Hematopoietic multipotent progenitor cell treated with erythropoietin and hydrocortisone succinate and interleukin-3 and kit ligand, for 15 days (in vitro differentiated cells): ENCODE results near the gene SETD7.
"Not testable (repeated sequence)": the region's sequence is repeated elsewhere in the genome, so short reads cannot be mapped to it uniquely, and the experiment has no call there.

Source experiments
- DNase-seq: peaks from one replicate; pipeline ENCODE4 v3.0.0-alpha.2; 2015; ENCODE audit warnings: low spot score

SETD7 gene

GRCh38 chr4:139509727-139510410 is 46.1 kb downstream of the SETD7 start:
- no peak for DNase-seq

GRCh38 chr4:139508581-139509237 is 47.3 kb downstream of the SETD7 start:
- DNase-seq: no peak

GRCh38 chr4:139506774-139507173 is 49.2 kb downstream of the SETD7 start:
- no peak for DNase-seq

GRCh38 chr4:139503622-139504166 is 52.3 kb downstream of the SETD7 start:
- DNase-seq: no peak

GRCh38 chr4:139501927-139502899 is 53.8 kb downstream of the SETD7 start:
- no peak for DNase-seq

GRCh38 chr4:139501527-139501926 is 54.5 kb downstream of the SETD7 start:
- no peak for DNase-seq

- DNase-seq: no peak
Measured at GRCh38 chr4:139501117-139501516, 54.9 kb downstream of the SETD7 start.

GRCh38 chr4:139499186-139499585 is 56.8 kb downstream of the SETD7 start:
- DNase-seq: no peak

GRCh38 chr4:139493176-139493575 is 62.8 kb downstream of the SETD7 start:
- DNase-seq: no peak

GRCh38 chr4:139492429-139492828 is 63.6 kb downstream of the SETD7 start:
- DNase-seq: no peak

- no peak for DNase-seq
Measured at GRCh38 chr4:139489638-139490037, 66.4 kb downstream of the SETD7 start.

GRCh38 chr4:139488442-139488841 is 67.6 kb downstream of the SETD7 start:
- no peak for DNase-seq

- DNase-seq: no peak
Measured at GRCh38 chr4:139484783-139485311, 71.2 kb downstream of the SETD7 start.

GRCh38 chr4:139483000-139483399 is 73.0 kb downstream of the SETD7 start:
- DNase-seq: no peak

GRCh38 chr4:139481465-139481864 is 74.6 kb downstream of the SETD7 start:
- no peak for DNase-seq

- no peak for DNase-seq
Measured at GRCh38 chr4:139476363-139476762, 79.7 kb downstream of the SETD7 start.

- DNase-seq: no peak
Measured at GRCh38 chr4:139472852-139473251, 83.2 kb downstream of the SETD7 start.

- no peak for DNase-seq
Measured at GRCh38 chr4:139470997-139471665, 84.9 kb downstream of the SETD7 start.

- no peak for DNase-seq
Measured at GRCh38 chr4:139470295-139470694, 85.7 kb downstream of the SETD7 start.

GRCh38 chr4:139469869-139470268 is 86.2 kb downstream of the SETD7 start:
- DNase-seq: no peak

GRCh38 chr4:139469216-139469615 is 86.8 kb downstream of the SETD7 start:
- DNase-seq: no peak

- not testable (repeated sequence) for DNase-seq
Measured at GRCh38 chr4:139468756-139469155, 87.3 kb downstream of the SETD7 start.
